GM12892 (cell line): ENCODE measurements around the gene POMT1.

Experiments
- POLR2A ChIP-seq: IDR thresholded peaks from 2 replicates; pipeline ENCODE4 v1.6.1; 2011; ENCODE audit warnings: low read depth, low read length, control low read depth
- POLR2AphosphoS5 ChIP-seq: IDR thresholded peaks from 2 replicates; pipeline ENCODE4 v1.6.1; 2011; ENCODE audit warnings: low read depth, low read length, control low read depth
- TAF1 ChIP-seq: IDR thresholded peaks from 2 replicates; pipeline ENCODE4 v1.6.1; 2011; ENCODE audit warnings: low read depth, mild to moderate bottlenecking, control low read depth, low read length, borderline replicate concordance

GRCh38 chr9:131465401-131465800 is 37.3 kb upstream of the POMT1 start:
- TF ChIP-seq POLR2A (no peak), POLR2AphosphoS5 (no peak), TAF1 (no peak)
